ENCODE results near the gene SNRPA1. TPM values are rescaled to one million over a fixed set of nuclear protein-coding genes. Genes with fewer than 3 reads are reported as not detected.

The SNRPA1 gene
- total RNA-seq, 1 donor from 2014 or later: 98.0 TPM

GRCh38 chr15:101251830-101252820 lies 42.9 kb downstream of the SNRPA1 start, which contains the start of gene CHSY1:
CHSY1 (minus strand) TSS chr15:101252048; CDS start chr15:101251456, 592 bp downstream.
- no peak for TF ChIP-seq EZH2phosphoT487 (IDR thresholded peaks at IDR 0.05)
- TF ChIP-seq EZH2 (IDR thresholded peaks at IDR 0.05): peak; percentile 70
- TF ChIP-seq CTCF (IDR thresholded peaks at IDR 0.05): peak; percentile 15
- Mint-ChIP-seq H3K27me3 (ENCODE audit: insufficient read depth, low read depth) (peaks cover 4% of the 10 kb centered on the region), H3K4me3 (peak within 1 kb of the TSS; percentile 97), H3K36me3 (peaks cover 6% of the 10 kb centered on the region), H3K4me1 (peaks cover 35% of the 10 kb centered on the region), H3K27ac (peak within 1 kb of the TSS; percentile 88), H3K9me3 (no peaks in the 10 kb centered on the region)
- Histone ChIP-seq H3K9ac (peak within 1 kb of the TSS; percentile 33), H2AFZ (replicated peaks) (peak within 1 kb of the TSS; percentile 86), H3K36me3 (no peaks in the 10 kb centered on the region), H3K27ac (no peak within 1 kb of the TSS), H3K4me2 (peak within 1 kb of the TSS; percentile 86), H3F3A (ENCODE audit: low read depth) (peaks cover 23% of the 10 kb centered on the region), H3K79me2 (ENCODE audit: low read depth) (peaks cover 39% of the 10 kb centered on the region), H3K4me1 (peaks cover 27% of the 10 kb centered on the region), H3K9me3 (ENCODE audit: low read depth) (no peaks in the 10 kb centered on the region), H4K20me1 (ENCODE audit: low read depth) (peaks cover 39% of the 10 kb centered on the region), H3K4me3 (peak within 1 kb of the TSS; percentile 87), H3K27me3 (peaks cover 14% of the 10 kb centered on the region)
- peak; percentile 85 for DNase-seq (ENCODE audit: low spot score)

DNA sequence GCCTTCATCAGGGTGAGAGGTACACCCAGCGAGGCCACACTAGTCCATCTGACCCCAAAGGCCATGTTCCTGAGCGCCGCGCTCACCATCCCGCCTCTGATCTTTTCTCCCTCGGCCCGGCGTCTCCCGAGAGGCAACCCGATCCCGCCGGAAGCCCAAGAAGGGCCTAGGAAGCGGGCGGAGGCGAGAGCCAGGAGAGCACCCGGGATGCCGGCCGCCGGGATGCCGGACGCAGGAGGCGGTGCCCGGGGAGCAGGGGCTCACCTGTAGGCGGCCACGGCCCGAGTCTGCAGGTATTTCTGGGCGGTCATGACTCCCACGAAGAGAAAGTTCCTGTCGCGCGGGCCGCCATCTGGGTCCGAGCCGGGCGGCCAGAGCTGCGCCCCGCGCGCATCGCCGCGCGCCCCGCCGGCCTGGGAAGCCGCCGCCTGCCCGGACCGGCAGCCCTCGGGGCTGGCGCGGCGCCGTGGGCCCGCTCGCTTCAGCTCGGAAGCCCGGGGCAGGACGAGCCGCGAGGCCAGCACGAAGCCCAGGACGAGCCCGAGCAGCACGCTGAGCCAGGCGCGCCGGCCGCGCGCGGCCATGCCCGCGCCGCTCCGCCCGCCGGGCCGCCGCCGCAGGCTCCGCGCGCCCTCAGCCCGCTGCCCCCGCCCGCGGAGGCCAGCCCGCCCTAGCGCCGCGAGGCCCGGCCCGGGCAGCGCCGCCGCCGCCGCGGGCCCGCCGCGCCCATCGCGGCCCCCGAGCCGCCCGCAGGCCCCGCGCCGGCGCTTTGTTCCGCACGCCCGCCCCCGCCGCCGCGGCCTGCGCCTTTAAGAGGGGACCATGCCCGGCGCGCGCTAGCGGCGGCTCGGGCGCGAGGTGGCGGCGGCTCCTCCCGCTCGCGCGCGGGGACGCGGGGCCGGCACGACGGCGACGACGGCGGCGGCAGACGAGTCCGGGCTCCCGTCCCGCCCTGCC lies 43.9 kb downstream of the SNRPA1 start:
- peaks cover 49% of the 10 kb centered on the region for H4K20me1 ChIP-seq (ENCODE audit: low read depth)
- no peak for TF ChIP-seq CTCF (IDR thresholded peaks at IDR 0.05)
- TF ChIP-seq EZH2phosphoT487 (IDR thresholded peaks at IDR 0.05): no peak
- TF ChIP-seq EZH2 (IDR thresholded peaks at IDR 0.05): no peak
- peaks cover 4% of the 10 kb centered on the region for H3K27me3 Mint-ChIP-seq (ENCODE audit: insufficient read depth, low read depth)
- peak overlapping the region; percentile 33 for H3K9ac ChIP-seq
- no peaks in the 10 kb centered on the region for H3K9me3 Mint-ChIP-seq
- peak; percentile 73 for DNase-seq (ENCODE audit: low spot score)
- H3K4me1 Mint-ChIP-seq: peaks cover 35% of the 10 kb centered on the region
- H3K9me3 ChIP-seq (ENCODE audit: low read depth): no peaks in the 10 kb centered on the region
- H3F3A ChIP-seq (ENCODE audit: low read depth): peaks cover 17% of the 10 kb centered on the region
- peaks cover 14% of the 10 kb centered on the region for H3K27me3 ChIP-seq
- peaks cover 10% of the 10 kb centered on the region for H3K36me3 Mint-ChIP-seq
- no peak overlapping the region for H2AFZ ChIP-seq (replicated peaks)
- H3K27ac Mint-ChIP-seq: peak overlapping the region; percentile 95
- peaks cover 24% of the 10 kb centered on the region for H3K4me1 ChIP-seq
- H3K27ac ChIP-seq: no peak overlapping the region
- H3K4me2 ChIP-seq: peak overlapping the region; percentile 86
- no peaks in the 10 kb centered on the region for H3K36me3 ChIP-seq
- peak overlapping the region; percentile 97 for H3K4me3 Mint-ChIP-seq
- peak overlapping the region; percentile 87 for H3K4me3 ChIP-seq
- H3K79me2 ChIP-seq (ENCODE audit: low read depth): peaks cover 49% of the 10 kb centered on the region

DNA sequence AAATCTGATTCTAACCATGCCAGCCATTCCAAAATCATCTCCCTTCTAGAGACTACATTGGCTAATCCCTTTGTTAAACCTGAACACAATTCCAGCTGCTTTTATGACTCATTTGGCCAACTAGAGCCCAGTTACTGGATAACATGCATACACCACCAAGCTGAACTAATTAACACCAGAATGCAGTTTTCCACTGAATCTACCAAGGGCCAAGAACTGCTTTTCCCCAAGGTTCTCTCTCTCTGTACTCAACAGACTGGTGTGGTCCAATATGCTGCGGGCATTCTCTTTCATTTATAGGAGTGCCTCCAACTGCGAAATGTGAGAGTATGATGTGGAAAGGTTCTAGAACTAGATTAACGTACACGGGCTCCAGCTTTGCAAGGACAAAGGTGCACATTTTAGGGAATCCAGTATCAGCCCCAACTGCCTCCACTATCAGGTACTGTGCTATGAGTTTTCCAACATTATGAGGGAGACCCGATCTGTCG lies 44.7 kb downstream of the SNRPA1 start:
- Mint-ChIP-seq H3K36me3 (peaks cover 13% of the 10 kb centered on the region), H3K27ac (peak overlapping the region; percentile 95), H3K4me1 (peaks cover 29% of the 10 kb centered on the region), H3K9me3 (no peaks in the 10 kb centered on the region), H3K27me3 (ENCODE audit: insufficient read depth, low read depth) (peaks cover 4% of the 10 kb centered on the region), H3K4me3 (peak overlapping the region; percentile 97)
- peak; percentile 18 for DNase-seq (ENCODE audit: low spot score)
- peak overlapping the region; percentile 87 for H3K4me3 ChIP-seq
- H2AFZ ChIP-seq (replicated peaks): no peak overlapping the region
- peaks cover 57% of the 10 kb centered on the region for H3K79me2 ChIP-seq (ENCODE audit: low read depth)
- H4K20me1 ChIP-seq (ENCODE audit: low read depth): peaks cover 56% of the 10 kb centered on the region
- no peaks in the 10 kb centered on the region for H3K9me3 ChIP-seq (ENCODE audit: low read depth)
- H3K4me2 ChIP-seq: peak overlapping the region; percentile 84
- H3K27me3 ChIP-seq: peaks cover 14% of the 10 kb centered on the region
- H3K36me3 ChIP-seq: no peaks in the 10 kb centered on the region
- H3K27ac ChIP-seq: no peak overlapping the region
- TF ChIP-seq EZH2phosphoT487 (IDR thresholded peaks at IDR 0.05): no peak
- TF ChIP-seq CTCF (IDR thresholded peaks at IDR 0.05): no peak
- no peak for TF ChIP-seq EZH2 (IDR thresholded peaks at IDR 0.05)
- peaks cover 16% of the 10 kb centered on the region for H3K4me1 ChIP-seq
- peaks cover 9% of the 10 kb centered on the region for H3F3A ChIP-seq (ENCODE audit: low read depth)
- peak overlapping the region; percentile 33 for H3K9ac ChIP-seq
